GM12874 (cell line): ENCODE data around the gene RARA.

Experiments used
- CTCF ChIP-seq: IDR thresholded peaks from 2 replicates; pipeline ENCODE4 v1.5.1; 2011; ENCODE audit warnings: low read depth, mild to moderate bottlenecking, control low read depth, low read length, moderate library complexity; ENCODE audit not compliant: insufficient read depth

Gene RARA

GRCh38 chr17:40315678-40316570 lies 6.9 kb downstream of the RARA start:
- TF ChIP-seq CTCF = no peak

GRCh38 chr17:40316571-40317344 lies 7.8 kb downstream of the RARA start:
- no peak for TF ChIP-seq CTCF

- peak; percentile 77 for TF ChIP-seq CTCF
Observed at GRCh38 chr17:40317345-40317873, 8.4 kb downstream of the RARA start.

- no peak for TF ChIP-seq CTCF
Observed at GRCh38 chr17:40317880-40318829, 9.2 kb downstream of the RARA start.

GRCh38 chr17:40318830-40319391 lies 9.9 kb downstream of the RARA start:
- no peak for TF ChIP-seq CTCF

GRCh38 chr17:40319651-40320540 lies 10.9 kb downstream of the RARA start:
- no peak for TF ChIP-seq CTCF
